Stimulated activated CD8-positive, alpha-beta memory T cell treated with anti-CD3 and anti-CD28 coated beads, Interleukin-15, amount 100 ng/mL, for 24 hours (primary cell): ENCODE measurements around the gene ITGB8.

Experiments used
- DNase-seq: peaks from one replicate; pipeline ENCODE4 v3.0.0-alpha.2; 2020; ENCODE audit warnings: low read depth

The ITGB8 gene

DNA sequence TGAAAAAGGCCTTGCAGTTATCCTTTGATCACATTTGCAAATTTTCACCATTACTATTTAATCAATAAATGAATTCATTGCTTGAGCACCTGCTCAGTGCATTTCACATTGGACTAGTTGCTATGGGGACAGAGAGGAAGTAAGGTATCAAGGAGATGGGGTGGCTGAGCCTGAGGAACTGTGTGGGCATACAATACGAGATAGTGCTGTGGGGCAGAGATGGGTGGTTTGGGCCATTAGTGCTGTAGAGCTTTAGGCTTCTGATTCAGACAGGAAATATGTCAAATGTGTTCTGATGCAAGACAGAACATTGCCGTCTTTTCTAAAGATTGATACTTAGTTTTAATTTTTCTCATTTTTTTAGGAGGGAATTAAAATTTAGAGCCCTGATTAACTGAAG, 13.2 kb downstream of the ITGB8 start:
- DNase-seq = no peak

DNA sequence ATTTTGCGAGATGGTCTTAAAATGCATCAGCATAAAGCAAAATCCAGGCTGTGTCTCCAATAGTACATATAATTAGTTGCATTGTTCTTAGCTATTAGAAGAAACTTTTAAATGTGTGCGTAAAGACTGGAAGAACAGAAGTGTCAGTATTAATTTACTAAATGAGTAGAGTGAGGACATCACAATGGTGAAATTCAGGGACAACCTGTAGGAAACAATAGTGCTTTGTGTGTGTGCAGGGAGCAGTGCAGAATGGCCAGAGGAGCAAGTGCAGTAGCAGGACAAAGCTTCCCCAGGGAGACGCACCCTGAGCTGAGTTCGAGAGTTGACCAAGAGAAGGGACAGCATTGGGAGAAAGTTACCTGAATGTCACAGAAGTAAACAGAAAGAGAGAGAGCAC, 13.7 kb downstream of the ITGB8 start:
- DNase-seq = no peak

DNA sequence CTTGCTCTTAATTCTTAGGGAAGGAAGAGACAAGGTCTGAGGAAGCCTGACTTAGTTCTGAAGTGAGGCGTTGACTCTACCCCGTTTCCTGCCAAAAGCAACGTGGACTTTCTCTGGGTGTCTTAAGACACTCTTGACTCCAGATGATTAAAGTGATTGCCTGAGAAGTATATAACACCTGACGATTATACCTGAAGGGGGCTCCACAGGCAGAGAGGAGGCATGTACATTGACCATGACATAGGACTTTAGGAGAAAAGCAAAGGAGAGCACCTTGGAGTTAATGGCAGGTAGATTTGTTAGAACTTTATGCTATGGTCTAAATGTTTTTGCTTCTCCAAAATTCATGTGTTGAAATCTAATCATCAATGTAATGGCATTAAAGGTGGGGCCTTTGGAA, 15.9 kb downstream of the ITGB8 start:
- DNase-seq = no peak

DNA sequence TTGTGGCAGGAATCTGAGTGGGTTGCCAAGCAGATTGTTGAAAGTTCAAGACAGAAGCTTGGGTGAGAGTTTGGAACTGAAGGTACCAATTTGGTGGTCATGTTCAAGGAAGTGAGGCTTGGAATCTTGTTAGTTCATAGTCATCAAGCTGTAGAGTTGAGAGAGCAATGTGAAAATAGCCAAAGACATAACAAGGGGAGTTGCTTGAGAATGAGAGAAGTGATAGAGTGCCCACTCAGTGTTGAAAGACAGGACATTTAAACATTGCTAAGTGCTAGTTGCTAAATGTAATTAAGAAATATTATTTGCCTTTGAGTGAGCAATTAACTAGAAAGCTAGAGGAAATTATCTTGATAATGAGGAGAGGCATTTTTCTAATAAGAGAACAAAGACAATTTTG, 17.0 kb downstream of the ITGB8 start:
- DNase-seq = no peak

DNA sequence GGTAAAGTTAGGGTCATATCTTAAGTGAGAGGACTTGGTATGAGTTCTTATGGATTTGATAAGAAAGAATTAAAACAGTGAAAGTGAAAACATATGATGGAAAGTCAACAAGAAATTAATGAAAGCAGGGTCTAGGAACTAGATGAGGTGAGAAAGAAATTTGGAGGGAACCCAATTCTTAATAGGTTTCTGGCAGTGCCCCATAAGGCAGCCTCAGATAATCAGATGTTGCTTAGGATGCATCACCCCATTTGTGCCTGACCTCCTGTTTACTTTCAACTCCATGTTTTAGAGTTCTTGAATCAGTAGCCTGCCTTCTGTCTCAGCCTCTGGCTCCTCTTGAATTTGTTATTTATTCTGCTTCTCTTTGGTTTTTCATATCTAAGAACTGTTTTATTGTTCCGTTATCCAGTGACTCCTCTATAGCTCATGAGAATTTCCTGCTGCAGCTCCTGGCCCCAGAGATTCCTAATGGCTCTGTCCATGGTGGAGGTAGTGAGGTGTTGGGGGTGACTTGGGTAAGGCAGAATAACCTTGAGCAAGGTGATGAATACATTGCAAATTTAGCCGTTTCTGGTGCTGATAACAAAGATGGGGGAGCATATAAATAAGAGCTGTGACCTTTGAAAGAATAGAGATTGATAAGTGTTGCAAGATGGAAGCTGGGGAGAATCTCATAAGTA, 17.6 kb downstream of the ITGB8 start:
- DNase-seq = no peak

DNA sequence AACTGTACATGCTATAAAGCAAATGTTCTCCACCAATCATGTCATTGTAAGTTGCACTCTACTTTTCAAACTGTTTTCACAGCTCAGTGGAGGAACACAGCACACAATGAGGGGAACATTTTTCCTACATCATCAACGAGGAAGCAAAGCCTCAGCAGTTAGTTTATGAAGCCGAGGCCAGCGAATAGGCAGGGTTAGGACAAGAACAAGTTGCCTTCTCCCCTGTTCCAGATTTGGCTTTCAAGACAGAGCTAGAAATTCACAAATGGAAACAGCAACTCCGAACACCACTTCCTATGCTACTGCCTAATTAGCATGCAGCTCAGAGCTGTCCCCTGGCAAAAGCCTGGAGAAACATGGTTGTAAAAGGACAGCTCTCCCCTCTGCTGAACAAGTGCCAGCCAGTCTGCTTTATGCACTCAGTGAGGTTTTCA, 19.8 kb downstream of the ITGB8 start:
- DNase-seq = no peak

GRCh38 chr7:20350996-20351692, 20.4 kb downstream of the ITGB8 start:
- no peak for DNase-seq

GRCh38 chr7:20351901-20352300, 21.2 kb downstream of the ITGB8 start:
- DNase-seq = no peak

GRCh38 chr7:20352573-20353306, 22.0 kb downstream of the ITGB8 start:
- DNase-seq = no peak

DNA sequence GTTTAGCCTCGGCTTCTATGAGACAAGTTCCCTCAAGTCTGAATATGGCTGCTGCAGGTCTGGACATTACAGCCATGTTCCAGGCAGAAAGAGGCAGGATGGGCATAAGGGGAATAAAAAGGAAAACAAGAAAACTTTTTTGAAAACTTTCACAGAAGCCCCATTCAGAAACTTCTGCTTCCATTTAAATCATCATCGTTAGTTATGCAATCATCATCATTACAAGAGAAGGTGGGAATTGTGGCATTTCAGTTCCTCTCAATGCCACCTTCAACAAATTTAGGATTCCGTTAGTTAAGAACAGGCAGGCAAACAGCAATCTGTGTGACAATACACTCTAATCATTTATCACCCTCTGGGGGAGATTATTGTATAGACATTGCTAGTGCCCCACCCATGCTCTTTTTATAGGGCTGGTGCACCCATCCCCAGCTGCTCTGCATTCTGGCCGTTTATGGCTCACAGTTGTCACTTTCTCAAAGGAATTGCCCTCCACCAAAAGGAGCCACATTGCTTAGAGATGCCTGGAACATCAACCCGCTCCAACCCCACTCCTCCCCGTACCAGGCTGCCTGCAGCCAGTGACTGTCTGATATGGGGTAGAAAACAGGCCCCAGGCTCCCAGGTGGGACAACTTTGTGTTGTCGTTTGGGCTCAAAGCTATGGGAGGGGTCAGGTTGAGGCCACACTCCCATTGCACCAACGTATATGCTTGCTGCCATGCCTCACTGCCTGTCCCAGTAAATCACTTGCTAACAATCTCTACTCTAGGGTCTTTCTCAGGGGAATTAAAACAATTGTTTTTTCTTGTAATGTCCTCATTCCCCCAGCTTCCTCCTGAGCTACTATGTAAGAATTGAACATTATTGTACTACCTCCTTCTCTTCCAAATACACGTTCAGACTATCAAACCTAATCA, 24.2 kb downstream of the ITGB8 start:
- DNase-seq = no peak

DNA sequence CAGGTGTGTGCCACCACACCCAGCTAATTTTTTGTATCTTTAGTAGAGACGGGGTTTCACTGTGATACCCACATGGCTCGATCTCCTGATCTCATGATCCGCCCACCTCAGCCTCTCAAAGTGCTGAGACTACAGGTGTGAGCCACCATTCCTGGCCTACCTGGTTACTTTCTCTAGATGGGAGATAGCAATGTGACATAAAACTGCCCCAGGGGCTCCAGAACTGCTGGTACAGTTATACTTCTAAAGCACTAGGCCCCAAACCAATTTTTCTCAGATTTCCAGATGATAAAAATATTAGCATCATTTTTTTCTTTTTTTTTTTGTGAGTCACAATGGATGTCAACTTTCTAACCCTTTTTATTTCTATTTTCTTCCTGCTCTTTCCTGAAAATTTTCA, 27.4 kb downstream of the ITGB8 start:
- DNase-seq = no peak

DNA sequence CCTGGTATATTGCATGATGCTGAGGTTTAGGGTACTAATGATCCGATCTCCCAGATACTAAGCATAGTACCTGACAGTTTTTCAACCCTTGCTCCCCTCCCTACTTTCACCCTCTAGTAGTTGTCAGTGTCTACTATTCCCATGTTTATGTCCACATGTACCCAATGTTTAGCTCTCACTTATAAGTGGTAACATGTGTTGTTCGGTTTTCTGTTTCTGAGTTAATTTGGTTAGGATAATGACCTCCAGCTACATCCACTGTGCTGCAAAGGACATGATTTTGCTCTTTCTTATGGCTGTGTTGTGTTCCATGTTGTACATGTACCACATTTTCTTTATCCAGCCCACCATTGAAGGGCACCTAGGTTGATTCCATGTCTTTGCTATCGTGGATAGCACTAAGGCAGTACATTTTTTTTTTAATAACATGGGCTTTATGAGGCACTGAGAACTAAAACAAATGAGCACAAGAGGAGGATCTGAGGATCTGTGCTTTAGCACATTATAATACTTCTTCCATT, 28.1 kb downstream of the ITGB8 start:
- no peak for DNase-seq

GRCh38 chr7:20359341-20359963, 28.8 kb downstream of the ITGB8 start:
- no peak for DNase-seq

DNA sequence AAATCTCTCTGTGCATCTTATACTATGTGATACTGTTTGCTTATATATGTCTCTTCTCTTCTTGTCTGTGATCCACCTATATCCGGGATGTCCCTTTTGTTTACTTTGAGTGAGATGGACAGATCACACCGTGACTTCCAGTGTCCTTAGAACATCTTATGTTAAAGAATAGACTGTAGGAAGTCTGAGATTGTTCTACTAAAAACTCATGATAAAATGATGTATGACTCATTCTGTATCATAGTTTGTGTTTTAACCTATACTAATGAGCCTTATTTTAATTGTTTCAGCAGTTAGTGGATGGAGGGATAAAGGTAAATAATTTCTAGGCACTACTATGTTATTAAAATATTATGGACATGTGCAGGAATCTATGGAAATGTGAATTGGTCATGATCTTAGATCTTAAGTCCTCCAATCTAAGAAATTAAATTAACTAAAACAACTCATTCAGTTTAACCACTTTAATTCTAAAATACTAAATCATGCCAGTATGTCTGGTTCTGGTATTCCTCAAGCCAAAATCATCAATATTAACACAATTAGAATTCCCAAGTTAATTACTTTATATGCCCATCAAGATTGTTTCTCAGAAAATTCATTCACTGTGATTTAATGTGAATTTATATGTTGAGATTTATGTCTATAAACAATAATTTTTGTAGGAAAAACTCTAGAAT, 32.0 kb downstream of the ITGB8 start:
- no peak for DNase-seq

DNA sequence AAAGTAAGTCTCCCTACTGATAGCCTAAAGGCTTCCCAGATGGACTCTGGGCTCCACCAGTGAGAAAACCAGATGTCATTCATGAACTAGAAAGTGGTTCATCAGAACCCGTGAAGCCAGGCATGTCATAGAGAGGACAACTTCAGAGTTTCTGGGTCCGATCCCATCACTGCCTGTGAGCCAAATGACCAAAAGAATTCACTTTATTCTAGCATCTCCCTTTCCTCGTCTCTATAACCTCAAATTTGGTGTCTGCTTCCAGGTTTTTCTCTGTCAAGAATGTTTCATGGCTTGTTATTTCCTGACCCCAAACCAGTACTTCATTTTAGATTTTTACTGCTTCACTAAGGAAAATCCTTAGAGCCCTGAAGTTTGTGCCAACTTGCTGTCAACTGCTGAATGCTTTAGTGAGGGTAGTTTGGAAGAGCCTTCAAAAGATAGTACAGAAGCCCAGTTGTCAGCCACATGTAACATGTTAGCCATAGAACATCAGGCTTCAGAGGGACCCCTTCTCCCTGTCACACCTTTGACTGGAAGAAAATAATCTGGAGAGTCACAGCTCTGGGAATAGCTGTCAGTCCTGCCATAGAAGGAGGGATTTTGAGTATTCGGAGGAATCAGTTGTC, 34.0 kb downstream of the ITGB8 start:
- DNase-seq = no peak

- DNase-seq = no peak
Measured at GRCh38 chr7:20365486-20365885, 34.8 kb downstream of the ITGB8 start.

DNA sequence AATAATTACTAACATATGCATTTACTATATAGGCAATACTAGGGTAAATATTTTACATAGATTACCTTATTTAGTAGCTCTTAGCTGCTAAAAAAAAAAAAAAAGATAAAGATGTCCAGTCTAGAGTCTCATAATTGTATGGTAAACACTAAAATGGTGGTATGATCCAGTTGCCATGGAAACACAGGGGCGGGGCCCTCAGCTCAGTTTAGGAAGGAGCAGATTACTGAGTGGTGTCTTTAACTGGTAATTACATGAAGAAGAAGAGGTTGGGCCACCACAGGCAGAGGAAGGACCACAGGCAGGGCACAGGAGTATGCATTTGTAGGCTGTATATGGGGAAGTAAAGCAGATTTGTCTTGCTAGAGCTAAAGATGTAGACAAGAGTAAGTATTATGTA, 43.7 kb downstream of the ITGB8 start:
- no peak for DNase-seq

- no peak for DNase-seq
Measured at GRCh38 chr7:20376796-20377195, 46.1 kb downstream of the ITGB8 start.

GRCh38 chr7:20381406-20382034, 50.8 kb downstream of the ITGB8 start:
- DNase-seq = no peak

GRCh38 chr7:20383351-20383750, 52.7 kb downstream of the ITGB8 start:
- DNase-seq = no peak
